Peyer's patch (tissue), 4 donors: ENCODE results near the gene TEX101.

Experiments used
- CTCF ChIP-seq, 6 experiments: fragments of 450-650 bp in 4 of 6; fragments of 200-600 bp in 2 of 6; sonication (generic) in 1 of 6; IDR thresholded peaks; one replicate each; pipeline ENCODE4 v1.5.1; 2017 to 2019; ENCODE audit warnings: antibody characterized with exemption in 6 of 6, mild to moderate bottlenecking in 3 of 6, moderate library complexity in 1 of 6
- POLR2A ChIP-seq, 2 donors: fragments of 450-650 bp; IDR thresholded peaks; one replicate each; pipeline ENCODE4 v1.5.1; 2017; ENCODE audit warnings: antibody characterized with exemption in 2 of 2, mild to moderate bottlenecking in 2 of 2, moderate library complexity in 2 of 2

GRCh38 chr19:43467730-43468129 lies 53.0 kb downstream of the TEX101 start:
- TF ChIP-seq CTCF (IDR thresholded peaks at IDR 0.05) (no peak), POLR2A (IDR thresholded peaks at IDR 0.05) (no peak)
